NCI-H146 treated with DMSO at 0.1 percent for 48 hours (cell line): Measurements from ENCODE around the gene CETN1.

Source experiments
- DNase-seq: peaks from one replicate; lab custom pipeline; 2025; ENCODE audit not compliant: unreplicated experiment; lab: John Stamatoyannopoulos, UW

CETN1 gene

GRCh38 chr18:621291-622043, 41.3 kb downstream of the CETN1 start:
- DNase-seq, result no peak

GRCh38 chr18:622289-622688, 42.1 kb downstream of the CETN1 start:
- no peak for DNase-seq

DNA sequence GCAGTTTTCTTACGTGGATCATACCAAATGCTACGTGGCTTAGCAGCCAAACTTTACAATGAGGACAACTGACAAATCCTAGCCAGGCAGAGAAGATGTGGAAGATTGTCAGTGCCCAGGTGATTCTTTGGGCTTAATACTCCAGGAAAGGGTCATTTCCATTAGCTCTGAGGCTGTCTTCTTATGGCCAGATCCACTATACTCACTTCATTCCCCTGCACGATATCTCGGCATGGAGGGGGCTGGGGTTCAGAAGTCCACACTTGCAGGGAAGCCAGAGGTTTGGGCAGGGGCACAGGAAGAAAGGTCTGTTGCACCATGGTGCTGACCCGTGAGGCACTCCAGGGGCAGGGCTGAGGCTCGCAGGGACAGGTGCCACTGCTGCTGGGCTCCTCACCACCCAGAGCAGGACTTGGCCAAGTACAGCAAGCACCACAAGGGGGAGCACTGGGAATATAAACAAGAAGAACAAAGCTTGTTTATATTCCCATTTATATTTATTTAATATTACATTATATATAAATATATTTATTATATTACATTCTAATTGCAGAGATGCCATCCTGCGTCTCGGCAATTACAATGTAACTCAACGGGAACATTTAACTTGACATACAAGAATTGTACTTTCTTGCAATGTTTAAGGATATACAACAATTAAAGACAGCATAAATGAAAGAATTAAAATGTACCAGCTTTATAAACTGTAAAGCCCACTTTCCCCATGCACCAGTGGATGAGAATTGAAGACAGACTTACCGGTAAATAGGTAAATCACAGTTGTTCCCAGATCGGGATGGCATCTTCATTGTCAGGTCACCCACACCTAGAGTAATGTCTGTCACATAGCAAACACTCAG, 43.8 kb downstream of the CETN1 start:
- DNase-seq, result peak; percentile 58

GRCh38 chr18:627231-627630, 47.1 kb downstream of the CETN1 start:
- no peak for DNase-seq

DNA sequence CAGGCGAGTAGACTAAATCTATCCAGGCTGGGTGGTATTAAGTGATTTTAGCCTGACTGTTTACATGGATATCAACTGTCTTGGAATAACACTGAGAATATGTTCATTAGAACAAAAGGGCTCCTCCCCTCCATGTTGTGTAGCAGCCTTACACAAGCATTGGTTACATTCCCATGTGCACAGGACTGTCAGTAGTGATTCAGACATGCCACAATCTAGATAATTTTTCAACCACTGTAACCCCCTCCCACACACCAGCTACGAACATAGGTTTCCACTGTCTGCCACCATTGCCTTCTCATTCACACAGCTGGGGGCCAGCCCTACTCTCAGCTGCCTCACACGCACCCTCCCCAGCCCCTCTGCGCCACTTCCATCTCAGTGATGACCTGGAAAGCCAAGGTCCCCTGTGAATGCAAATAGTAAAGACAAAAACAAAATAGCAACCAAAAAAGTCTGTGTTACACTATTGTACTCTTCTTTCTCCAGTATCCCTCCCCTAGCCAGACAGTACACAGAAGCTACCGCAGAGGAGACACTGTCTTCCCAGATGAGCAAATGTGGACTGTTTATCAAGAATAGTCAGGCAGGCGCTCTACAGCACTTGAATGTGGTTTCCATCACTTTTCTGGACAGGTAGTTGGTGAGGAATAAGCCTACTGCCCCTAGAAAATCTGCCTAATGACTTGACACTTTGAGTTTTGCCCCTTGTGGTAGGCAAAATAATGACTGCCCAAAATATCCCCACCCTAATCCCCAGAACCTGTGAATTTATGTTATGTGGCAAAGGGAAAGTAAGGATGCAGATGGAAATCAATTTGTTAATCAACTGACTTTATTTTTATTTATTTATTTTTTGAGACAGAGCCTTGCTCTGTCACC, 49.3 kb downstream of the CETN1 start:
- DNase-seq, result no peak

DNA sequence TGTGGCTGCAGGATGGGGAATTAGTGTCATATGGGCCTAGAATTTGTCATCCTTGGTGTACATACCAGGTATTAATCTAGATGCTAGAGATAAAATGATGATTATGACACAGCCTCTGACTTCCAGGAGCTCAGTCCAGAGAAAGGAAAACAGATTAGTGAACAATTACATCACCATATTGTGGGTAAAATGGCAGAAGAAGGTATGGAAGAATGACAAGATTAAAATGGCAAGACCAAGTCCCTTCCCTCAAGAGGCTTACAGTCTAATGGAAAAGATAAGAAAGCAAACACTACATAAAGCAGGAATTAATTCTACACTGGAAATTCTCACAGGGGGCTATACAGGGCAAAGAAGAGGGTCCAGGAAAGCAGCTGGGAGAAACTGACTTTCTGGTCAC, 51.4 kb downstream of the CETN1 start:
- no peak for DNase-seq
